Measurements from ENCODE around the gene BRSK1.

BRSK1 gene

GRCh38 chr19:55283548-55284377 lies at the start of gene BRSK1:
TSS of gene BRSK1 (plus strand) at chr19:55283997. CDS start at chr19:55284443, 446 bp downstream.
- in situ Hi-C loops (cut with HindIII; ENCODE audit: low pct_ligation_motif_present, low pct_unique_long_range_greater_than_20kb, low sequenced_read_pairs): no loop called here
- peak; percentile 63 for DNase-seq

GRCh38 chr19:55238030-55238429 lies 45.8 kb upstream of the BRSK1 start:
- DNase-seq: no peak
- in situ Hi-C loops (cut with HindIII; ENCODE audit: low pct_ligation_motif_present, low pct_unique_long_range_greater_than_20kb, low sequenced_read_pairs): no loop called here

- in situ Hi-C loops (cut with HindIII; ENCODE audit: low pct_ligation_motif_present, low pct_unique_long_range_greater_than_20kb, low sequenced_read_pairs): no loop called here
- DNase-seq: no peak
These were observed 44.8 kb upstream of the BRSK1 start for GRCh38 chr19:55239004-55239403.

- in situ Hi-C loops (cut with HindIII; ENCODE audit: low pct_ligation_motif_present, low pct_unique_long_range_greater_than_20kb, low sequenced_read_pairs): no loop called here
These were observed 43.1 kb upstream of the BRSK1 start for GRCh38 chr19:55240713-55241020.

GRCh38 chr19:55241143-55241934 lies 42.5 kb upstream of the BRSK1 start:
- DNase-seq: no peak
- in situ Hi-C loops (cut with HindIII; ENCODE audit: low pct_ligation_motif_present, low pct_unique_long_range_greater_than_20kb, low sequenced_read_pairs): no loop called here

More at GRCh38 chr19:55240713-55241020, 43.1 kb upstream of the BRSK1 start:
- no peak for DNase-seq

- DNase-seq: no peak
These were observed 41.8 kb upstream of the BRSK1 start for GRCh38 chr19:55241935-55242464.

GRCh38 chr19:55242517-55242916 lies 41.3 kb upstream of the BRSK1 start:
- DNase-seq: no peak
- in situ Hi-C loops (cut with HindIII; ENCODE audit: low pct_ligation_motif_present, low pct_unique_long_range_greater_than_20kb, low sequenced_read_pairs): no loop called here

More at GRCh38 chr19:55241935-55242464, 41.8 kb upstream of the BRSK1 start:
- in situ Hi-C loops (cut with HindIII; ENCODE audit: low pct_ligation_motif_present, low pct_unique_long_range_greater_than_20kb, low sequenced_read_pairs): no loop called here

GRCh38 chr19:55244004-55244680 lies 39.7 kb upstream of the BRSK1 start:
- no peak for DNase-seq
- in situ Hi-C loops (cut with HindIII; ENCODE audit: low pct_ligation_motif_present, low pct_unique_long_range_greater_than_20kb, low sequenced_read_pairs): no loop called here

- no peak for DNase-seq
- in situ Hi-C loops (cut with HindIII; ENCODE audit: low pct_ligation_motif_present, low pct_unique_long_range_greater_than_20kb, low sequenced_read_pairs): no loop called here
These were observed 38.4 kb upstream of the BRSK1 start for GRCh38 chr19:55245236-55245904.

GRCh38 chr19:55246462-55247451 lies 37.0 kb upstream of the BRSK1 start:
- in situ Hi-C loops (cut with HindIII; ENCODE audit: low pct_ligation_motif_present, low pct_unique_long_range_greater_than_20kb, low sequenced_read_pairs): no loop called here
- no peak for DNase-seq

GRCh38 chr19:55247621-55248099 lies 36.1 kb upstream of the BRSK1 start:
- DNase-seq: no peak
- in situ Hi-C loops (cut with HindIII; ENCODE audit: low pct_ligation_motif_present, low pct_unique_long_range_greater_than_20kb, low sequenced_read_pairs): no loop called here

GRCh38 chr19:55248166-55248675 lies 35.6 kb upstream of the BRSK1 start:
- in situ Hi-C loops (cut with HindIII; ENCODE audit: low pct_ligation_motif_present, low pct_unique_long_range_greater_than_20kb, low sequenced_read_pairs): no loop called here

GRCh38 chr19:55248704-55249103 lies 35.1 kb upstream of the BRSK1 start:
- no peak for DNase-seq
- in situ Hi-C loops (cut with HindIII; ENCODE audit: low pct_ligation_motif_present, low pct_unique_long_range_greater_than_20kb, low sequenced_read_pairs): no loop called here

More at GRCh38 chr19:55248166-55248675, 35.6 kb upstream of the BRSK1 start:
- no peak for DNase-seq

GRCh38 chr19:55249841-55250240 lies 34.0 kb upstream of the BRSK1 start:
- in situ Hi-C loops (cut with HindIII; ENCODE audit: low pct_ligation_motif_present, low pct_unique_long_range_greater_than_20kb, low sequenced_read_pairs): no loop called here
- DNase-seq: no peak

GRCh38 chr19:55250262-55251036 lies 33.3 kb upstream of the BRSK1 start:
- no peak for DNase-seq
- in situ Hi-C loops (cut with HindIII; ENCODE audit: low pct_ligation_motif_present, low pct_unique_long_range_greater_than_20kb, low sequenced_read_pairs): no loop called here

- in situ Hi-C loops (cut with HindIII; ENCODE audit: low pct_ligation_motif_present, low pct_unique_long_range_greater_than_20kb, low sequenced_read_pairs): no loop called here
- DNase-seq: peak; percentile 28
These were observed 32.3 kb upstream of the BRSK1 start for GRCh38 chr19:55251341-55252081.
